Measurements from ENCODE around the gene SRGAP1. TPM values are rescaled to one million over a fixed set of nuclear protein-coding genes. Genes with fewer than 3 reads are reported as not detected.
"Not testable (repeated sequence)": the region's sequence is repeated elsewhere in the genome, so short reads cannot be mapped to it uniquely, and the experiment has no call there.

SRGAP1 gene
- polyA plus RNA-seq, 1 donor (not counting 4 experiments of a cell fraction or from before 2014, with no cell fraction given) = 4.5 TPM

DNA sequence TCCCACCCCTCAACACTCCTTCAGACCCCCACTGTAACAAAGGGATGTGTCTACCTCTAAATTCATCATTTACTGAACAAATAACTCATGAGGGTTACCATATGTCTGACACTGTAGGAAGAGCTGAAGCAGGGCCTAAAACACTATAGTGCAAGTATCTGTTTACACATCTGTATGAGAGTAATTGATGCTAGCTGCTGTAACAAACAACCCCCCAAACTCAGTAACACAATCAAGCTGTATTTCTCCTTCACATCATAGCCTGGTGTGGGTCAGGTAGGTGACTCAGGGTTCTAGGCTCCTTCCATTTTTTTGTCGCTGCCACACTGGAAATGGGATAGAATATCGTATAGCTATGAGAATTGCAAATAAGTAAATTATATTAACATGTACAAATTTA is 312.6 kb downstream of the SRGAP1 start:
- Histone ChIP-seq H3K9me1 (ENCODE audit: control insufficient read depth, extremely low read depth, insufficient read depth, low read length) (no peaks in the 10 kb centered on the region), H2AFZ (ENCODE audit: control insufficient read depth, low read length) (no peak overlapping the region), H4K20me1 (ENCODE audit: control insufficient read depth, extremely low read depth, insufficient read depth, low read length) (no peaks in the 10 kb centered on the region), H3K4me3 (ENCODE audit: control insufficient read depth in 2 of 3, extremely low read depth in 1 of 3, insufficient read depth in 2 of 3, low read depth in 1 of 3, low read length in 3 of 3) (no peak overlapping the region), H3K79me2 (ENCODE audit: control insufficient read depth, insufficient read depth, low read length) (no peaks in the 10 kb centered on the region), H3K36me3 (ENCODE audit: control insufficient read depth in 2 of 2, extremely low read depth in 1 of 2, insufficient read depth in 2 of 2, low read length in 2 of 2) (no peaks in the 10 kb centered on the region), H3K9ac (ENCODE audit: control insufficient read depth, extremely low read depth, insufficient read depth, low read length) (no peak overlapping the region), H3K4me2 (ENCODE audit: control insufficient read depth, extremely low read depth, insufficient read depth, low read depth, low read length) (no peak overlapping the region), H3K4me1 (ENCODE audit: control insufficient read depth, extremely low read depth, insufficient read depth, low read length) (peaks cover 17% of the 10 kb centered on the region), H3K27ac (ENCODE audit: control insufficient read depth, insufficient read depth, low read length) (no peak overlapping the region), H3K9me3 (ENCODE audit: control insufficient read depth, low read depth, low read length) (no peaks in the 10 kb centered on the region), H3K27me3 (ENCODE audit: control insufficient read depth, extremely low read depth, insufficient read depth, low read length) (no peaks in the 10 kb centered on the region)
- TF ChIP-seq CTCF (optimal IDR thresholded peaks at IDR 0.05 in 1 of 3, IDR thresholded peaks at IDR 0.05 in 1 of 3, conservative IDR thresholded peaks at IDR 0.05 in 1 of 3; ENCODE audit: extremely low read depth in 1 of 3, insufficient read depth in 2 of 3, low read length in 3 of 3) = no peak
- TF ChIP-seq EZH2 (IDR thresholded peaks at IDR 0.05; ENCODE audit: low read length) = no peak
- FAIRE-seq = no peak
- no peak for DNase-seq (ENCODE audit: low read depth, low spot score)
- dilution Hi-C loops (cut with MboI; ENCODE audit: extremely low pct_ligation_motif_present, low sequenced_read_pairs) = no loop called here

DNA sequence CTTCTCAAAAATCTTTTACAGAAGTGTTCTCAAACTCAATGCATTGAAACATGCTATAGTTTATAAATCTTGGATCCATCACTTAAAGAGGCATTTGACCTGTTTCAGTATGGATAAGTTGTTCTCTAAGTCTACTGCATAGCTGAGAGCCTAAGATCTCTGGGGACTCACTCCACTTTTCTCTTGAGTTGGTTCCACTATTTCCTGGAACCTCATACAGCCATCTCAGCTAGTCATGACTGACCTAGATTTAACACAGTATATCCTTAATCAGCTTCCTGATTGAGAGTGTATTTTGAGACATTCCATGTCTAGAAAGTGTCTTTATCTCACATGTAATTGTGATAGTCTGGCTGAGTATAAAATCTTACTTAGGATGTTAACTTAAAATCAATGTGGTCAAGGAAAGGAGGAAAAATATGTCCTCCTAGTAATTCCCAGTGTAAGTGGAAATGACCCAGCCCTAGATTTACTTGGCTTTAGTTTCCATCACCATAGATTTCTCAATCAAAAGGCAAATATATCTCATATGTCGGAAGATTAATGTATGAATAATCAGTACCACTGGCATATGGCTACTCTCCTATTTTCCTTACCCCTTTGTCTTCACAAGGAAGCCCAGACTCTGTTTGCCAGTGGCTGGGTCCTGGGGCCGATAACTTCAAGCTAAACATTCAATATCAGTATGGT is 315.7 kb downstream of the SRGAP1 start:
- Histone ChIP-seq H3K79me2 (ENCODE audit: control insufficient read depth, insufficient read depth, low read length) (no peaks in the 10 kb centered on the region), H3K36me3 (ENCODE audit: control insufficient read depth in 2 of 2, extremely low read depth in 1 of 2, insufficient read depth in 2 of 2, low read length in 2 of 2) (no peaks in the 10 kb centered on the region), H3K4me3 (ENCODE audit: control insufficient read depth in 2 of 3, extremely low read depth in 1 of 3, insufficient read depth in 2 of 3, low read depth in 1 of 3, low read length in 3 of 3) (no peak overlapping the region), H3K9ac (ENCODE audit: control insufficient read depth, extremely low read depth, insufficient read depth, low read length) (no peak overlapping the region), H3K9me1 (ENCODE audit: control insufficient read depth, extremely low read depth, insufficient read depth, low read length) (no peaks in the 10 kb centered on the region), H3K4me1 (ENCODE audit: control insufficient read depth, extremely low read depth, insufficient read depth, low read length) (peaks cover 17% of the 10 kb centered on the region), H3K27ac (ENCODE audit: control insufficient read depth, insufficient read depth, low read length) (peak overlapping the region; percentile 82), H3K27me3 (ENCODE audit: control insufficient read depth, extremely low read depth, insufficient read depth, low read length) (no peaks in the 10 kb centered on the region), H4K20me1 (ENCODE audit: control insufficient read depth, extremely low read depth, insufficient read depth, low read length) (no peaks in the 10 kb centered on the region), H3K4me2 (ENCODE audit: control insufficient read depth, extremely low read depth, insufficient read depth, low read depth, low read length) (peak overlapping the region; percentile 30), H2AFZ (ENCODE audit: control insufficient read depth, low read length) (peak overlapping the region; percentile 9), H3K9me3 (ENCODE audit: control insufficient read depth, low read depth, low read length) (no peaks in the 10 kb centered on the region)
- dilution Hi-C loops (cut with MboI; ENCODE audit: extremely low pct_ligation_motif_present, low sequenced_read_pairs) = no loop called here
- DNase-seq (ENCODE audit: low read depth, low spot score) = no peak
- no peak for TF ChIP-seq EZH2 (IDR thresholded peaks at IDR 0.05; ENCODE audit: low read length)
- FAIRE-seq = peak; percentile 77

DNA sequence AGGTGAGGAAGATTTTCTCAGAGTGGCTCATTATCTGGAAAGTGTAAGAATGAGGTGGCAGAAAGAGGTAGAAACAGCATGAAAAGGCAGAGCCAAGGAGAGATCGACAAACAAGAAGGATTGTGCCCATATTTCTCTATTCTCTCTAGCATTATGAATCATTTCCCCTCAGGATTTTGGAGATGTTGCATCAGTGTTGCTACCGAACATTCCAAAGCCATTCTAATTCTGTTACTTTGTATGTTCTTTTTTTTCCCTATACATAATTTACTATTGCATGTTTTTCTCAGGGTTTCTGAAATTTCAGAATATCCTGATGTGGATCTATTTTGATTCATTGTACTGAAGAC is 316.2 kb downstream of the SRGAP1 start:
- H4K20me1 ChIP-seq (ENCODE audit: control insufficient read depth, extremely low read depth, insufficient read depth, low read length) = no peaks in the 10 kb centered on the region
- peak overlapping the region; percentile 9 for H2AFZ ChIP-seq (ENCODE audit: control insufficient read depth, low read length)
- H3K9me3 ChIP-seq (ENCODE audit: control insufficient read depth, low read depth, low read length) = no peaks in the 10 kb centered on the region
- H3K4me3 ChIP-seq (ENCODE audit: control insufficient read depth in 2 of 3, extremely low read depth in 1 of 3, insufficient read depth in 2 of 3, low read depth in 1 of 3, low read length in 3 of 3) = no peak overlapping the region
- dilution Hi-C loops (cut with MboI; ENCODE audit: extremely low pct_ligation_motif_present, low sequenced_read_pairs) = no loop called here
- H3K27me3 ChIP-seq (ENCODE audit: control insufficient read depth, extremely low read depth, insufficient read depth, low read length) = no peaks in the 10 kb centered on the region
- DNase-seq (ENCODE audit: low read depth, low spot score) = no peak
- FAIRE-seq = peak; percentile 88
- H3K4me1 ChIP-seq (ENCODE audit: control insufficient read depth, extremely low read depth, insufficient read depth, low read length) = peaks cover 17% of the 10 kb centered on the region
- H3K9me1 ChIP-seq (ENCODE audit: control insufficient read depth, extremely low read depth, insufficient read depth, low read length) = no peaks in the 10 kb centered on the region
- no peaks in the 10 kb centered on the region for H3K36me3 ChIP-seq (ENCODE audit: control insufficient read depth in 2 of 2, extremely low read depth in 1 of 2, insufficient read depth in 2 of 2, low read length in 2 of 2)
- TF ChIP-seq EZH2 (IDR thresholded peaks at IDR 0.05; ENCODE audit: low read length) = no peak
- TF ChIP-seq CTCF (optimal IDR thresholded peaks at IDR 0.05 in 1 of 3, IDR thresholded peaks at IDR 0.05 in 1 of 3, conservative IDR thresholded peaks at IDR 0.05 in 1 of 3; ENCODE audit: extremely low read depth in 1 of 3, insufficient read depth in 2 of 3, low read length in 3 of 3) = no peak
- H3K4me2 ChIP-seq (ENCODE audit: control insufficient read depth, extremely low read depth, insufficient read depth, low read depth, low read length) = peak overlapping the region; percentile 30
- H3K27ac ChIP-seq (ENCODE audit: control insufficient read depth, insufficient read depth, low read length) = peak overlapping the region; percentile 82
- H3K79me2 ChIP-seq (ENCODE audit: control insufficient read depth, insufficient read depth, low read length) = no peaks in the 10 kb centered on the region
- no peak overlapping the region for H3K9ac ChIP-seq (ENCODE audit: control insufficient read depth, extremely low read depth, insufficient read depth, low read length)

- H3K9ac ChIP-seq (ENCODE audit: control insufficient read depth, extremely low read depth, insufficient read depth, low read length); H3K9me3 ChIP-seq (ENCODE audit: control insufficient read depth, low read depth, low read length); H3K4me3 ChIP-seq (ENCODE audit: control insufficient read depth in 2 of 3, extremely low read depth in 1 of 3, insufficient read depth in 2 of 3, low read depth in 1 of 3, low read length in 3 of 3); dilution Hi-C loops (cut with MboI; ENCODE audit: extremely low pct_ligation_motif_present, low sequenced_read_pairs); H3K4me2 ChIP-seq (ENCODE audit: control insufficient read depth, extremely low read depth, insufficient read depth, low read depth, low read length); H3K79me2 ChIP-seq (ENCODE audit: control insufficient read depth, insufficient read depth, low read length); H3K27me3 ChIP-seq (ENCODE audit: control insufficient read depth, extremely low read depth, insufficient read depth, low read length); H4K20me1 ChIP-seq (ENCODE audit: control insufficient read depth, extremely low read depth, insufficient read depth, low read length); H3K27ac ChIP-seq (ENCODE audit: control insufficient read depth, insufficient read depth, low read length); H2AFZ ChIP-seq (ENCODE audit: control insufficient read depth, low read length); FAIRE-seq; H3K36me3 ChIP-seq (ENCODE audit: control insufficient read depth in 2 of 2, extremely low read depth in 1 of 2, insufficient read depth in 2 of 2, low read length in 2 of 2); DNase-seq (ENCODE audit: low read depth, low spot score); H3K9me1 ChIP-seq (ENCODE audit: control insufficient read depth, extremely low read depth, insufficient read depth, low read length): not testable (repeated sequence)
- peaks cover 24% of the 10 kb centered on the region for H3K4me1 ChIP-seq (ENCODE audit: control insufficient read depth, extremely low read depth, insufficient read depth, low read length)
These were observed 322.1 kb downstream of the SRGAP1 start for GRCh38 chr12:64166606-64167005.
